Subcutaneous adipose tissue (tissue), 4 donors: ENCODE results near the gene ARID1B. TPM values are rescaled to one million over a fixed set of nuclear protein-coding genes. Genes with fewer than 3 reads are reported as not detected.

ENCODE experiments used
- CTCF ChIP-seq: fragments of 450-650 bp; IDR thresholded peaks from one replicate; pipeline ENCODE4 v1.5.1; 2016; ENCODE audit warnings: low read depth, mild to moderate bottlenecking, control low read depth, antibody characterized with exemption, moderate library complexity
- total RNA-seq, 4 donors: library from RNA; depleted of rRNA; stranded (reverse); fragments of >200 nt; gene quantifications; one replicate each; pipeline ENCODE4 v1.1.0, GENCODE V29; 2016

Gene ARID1B
- total RNA-seq, 4 donors from 2014 or later, result 93.8 to 137 (median 104) TPM

- TF ChIP-seq CTCF, result no peak
Measured at GRCh38 chr6:157125531-157125930, 348.4 kb downstream of the ARID1B start.

GRCh38 chr6:157126183-157127098 is 349.3 kb downstream of the ARID1B start:
- no peak for TF ChIP-seq CTCF

GRCh38 chr6:157128235-157128775 is 351.1 kb downstream of the ARID1B start:
- no peak for TF ChIP-seq CTCF

- no peak for TF ChIP-seq CTCF
Measured at GRCh38 chr6:157131250-157131649, 354.1 kb downstream of the ARID1B start.

GRCh38 chr6:157133856-157134255 is 356.7 kb downstream of the ARID1B start:
- no peak for TF ChIP-seq CTCF

- no peak for TF ChIP-seq CTCF
Measured at GRCh38 chr6:157134402-157135047, 357.3 kb downstream of the ARID1B start.

- TF ChIP-seq CTCF, result no peak
Measured at GRCh38 chr6:157135691-157136090, 358.5 kb downstream of the ARID1B start.
